HT1080 (cell line): ENCODE results near the gene RDH8. TPM values are rescaled to one million over a fixed set of nuclear protein-coding genes. Genes with fewer than 3 reads are reported as not detected.
"Not testable (repeated sequence)": the region's sequence is repeated elsewhere in the genome, so short reads cannot be mapped to it uniquely, and the experiment has no call there.

Experiments
- DNase-seq: peaks from one replicate; pipeline ENCODE4 v3.0.0-alpha.2; 2015; ENCODE audit warnings: low read depth
- total RNA-seq: library from RNA; depleted of rRNA; stranded (reverse); fragments of >200 nt; shearing (Covaris generic); gene quantifications from 2 replicates; pipeline ENCODE4 v1.2.3, GENCODE V29; 2014

The RDH8 gene
- total RNA-seq, 1 experiment from 2014 or later, result not detected

DNA sequence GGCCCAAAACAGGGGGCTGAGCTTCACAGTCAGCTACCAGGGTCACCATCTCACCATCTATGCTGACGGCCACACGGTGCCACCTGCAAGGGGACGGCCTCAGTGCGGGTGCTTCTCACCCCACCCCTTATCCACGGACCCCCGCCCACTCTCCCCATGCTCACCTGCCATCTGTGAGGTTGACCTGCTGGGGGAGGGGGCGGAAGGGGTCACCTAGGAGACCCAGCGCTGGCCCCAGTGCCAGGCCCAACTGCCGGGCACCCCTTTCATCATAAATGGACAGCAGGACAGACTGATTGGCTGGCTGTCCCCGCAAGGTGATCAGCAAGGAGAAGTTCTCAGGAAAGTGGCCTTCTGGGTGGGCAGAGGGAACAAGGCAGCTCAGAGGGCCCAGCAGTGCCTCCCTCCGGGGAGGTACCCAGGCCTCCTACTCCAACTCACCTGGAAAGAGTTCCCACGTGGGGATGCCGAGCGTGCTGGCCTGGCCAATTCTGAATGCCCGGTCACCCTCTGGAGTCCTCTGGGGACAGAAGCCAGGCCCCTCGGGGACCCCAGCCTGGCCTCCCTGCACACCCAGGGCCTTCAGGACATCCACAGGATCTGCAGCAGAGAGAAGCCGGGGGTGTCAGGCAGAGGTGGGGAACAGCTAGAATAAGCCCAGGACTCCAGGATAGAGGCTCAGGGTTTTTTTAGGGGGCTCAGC is 7.5 kb upstream of the RDH8 start:
- DNase-seq, result no peak

- DNase-seq, result no peak
Observed at GRCh38 chr19:10006335-10006708, 7.0 kb upstream of the RDH8 start.

- no peak for DNase-seq
Observed at GRCh38 chr19:10006752-10007323, 6.4 kb upstream of the RDH8 start.

DNA sequence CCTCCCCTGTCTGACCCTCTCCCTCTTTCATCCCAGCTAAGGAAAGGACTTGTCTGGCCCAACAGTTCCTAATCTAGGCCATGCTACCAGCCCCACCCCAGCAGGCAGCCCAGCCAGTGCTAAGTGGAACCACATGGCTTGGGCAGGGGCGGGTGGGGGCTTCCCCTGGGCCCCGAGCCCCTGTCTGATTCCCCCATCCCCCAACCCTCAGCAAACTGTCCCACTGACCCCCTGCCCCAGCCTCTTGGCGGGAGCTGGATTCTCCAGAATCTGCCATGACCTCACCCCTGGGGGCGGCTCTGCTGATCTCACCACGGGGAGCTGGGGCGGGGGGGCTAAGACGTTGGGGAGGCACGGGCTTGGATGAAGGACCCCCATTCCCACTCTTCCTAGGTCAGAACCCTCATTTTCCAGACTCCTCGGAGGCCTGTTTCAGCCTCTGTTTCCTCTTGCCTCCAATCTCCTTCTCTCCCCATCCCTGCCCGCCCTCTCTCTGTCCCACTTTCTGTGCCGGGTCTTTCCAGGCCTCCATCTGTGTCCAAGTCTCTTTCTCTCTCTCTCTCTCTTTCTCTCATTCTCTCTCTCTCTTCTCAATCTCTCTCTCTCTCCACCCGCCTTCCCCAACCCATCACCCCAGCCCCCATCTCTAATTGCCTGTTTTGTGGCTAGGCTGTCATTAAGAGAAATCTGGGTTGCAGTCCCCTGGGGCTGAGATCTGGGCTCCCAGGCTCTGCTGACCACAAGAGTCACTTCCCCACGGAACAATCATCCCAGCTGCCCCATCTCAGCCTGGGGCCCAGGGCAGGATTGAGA is 5.7 kb upstream of the RDH8 start:
- no peak for DNase-seq

DNA sequence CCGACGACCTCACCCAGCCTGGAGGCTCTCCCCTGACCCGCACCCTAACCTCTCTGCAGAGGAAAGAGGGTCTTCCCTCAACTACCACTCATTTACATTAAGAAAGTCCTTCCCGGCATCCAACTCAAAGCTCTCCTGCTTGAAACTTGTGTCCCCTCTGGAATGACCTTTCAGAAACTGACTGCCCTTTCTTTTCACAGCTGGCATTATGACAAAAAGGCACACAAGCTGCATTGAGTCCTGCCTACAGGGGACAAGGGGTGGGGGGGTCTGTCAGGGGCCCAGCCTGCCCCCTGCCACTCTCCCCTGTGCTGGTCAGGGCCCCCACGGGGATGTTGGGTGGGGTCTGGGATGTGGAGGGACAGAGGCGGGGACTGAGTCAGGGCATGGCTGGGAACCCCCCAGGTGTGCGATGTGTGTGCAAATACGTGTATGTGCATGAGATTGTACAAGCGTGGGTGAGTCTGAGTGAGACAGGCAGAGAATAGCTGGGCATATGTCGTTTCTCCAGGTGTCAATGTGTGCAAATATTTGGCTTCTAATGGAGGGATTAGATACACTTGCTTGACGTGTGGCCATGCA is 5.0 kb upstream of the RDH8 start:
- no peak for DNase-seq

- no peak for DNase-seq
Observed at GRCh38 chr19:10009714-10010224, 3.5 kb upstream of the RDH8 start.

DNA sequence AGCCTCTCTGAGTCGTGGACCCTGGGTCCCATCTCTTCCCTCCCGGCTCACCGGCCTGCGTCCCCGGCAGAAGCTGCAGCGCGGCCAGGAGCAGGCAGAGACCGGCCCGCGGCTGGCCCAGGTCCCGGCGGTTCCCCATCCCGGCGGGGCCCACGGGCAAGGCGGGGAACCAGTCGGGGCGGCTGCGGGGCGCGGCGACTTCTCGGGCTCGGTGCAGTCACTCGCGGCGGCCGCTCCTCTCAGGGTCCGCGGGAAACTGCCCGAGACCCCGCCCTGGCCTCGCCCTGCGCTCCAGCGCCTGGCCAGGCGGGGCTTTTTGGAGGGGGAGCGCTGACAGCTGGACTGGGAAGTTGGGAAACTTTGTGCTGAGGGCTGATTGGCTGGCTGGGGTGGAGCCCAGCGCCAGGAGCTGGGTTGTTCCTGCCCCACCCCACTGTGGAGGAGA is 3.0 kb upstream of the RDH8 start, which contains the start of gene COL5A3:
COL5A3 (minus strand) TSS at position 258 of the 445 bp plus-strand sequence; CDS start at position 139, 119 bp downstream.
- no peak for DNase-seq

GRCh38 chr19:10010939-10011338 is 2.3 kb upstream of the RDH8 start:
- DNase-seq, result no peak

DNA sequence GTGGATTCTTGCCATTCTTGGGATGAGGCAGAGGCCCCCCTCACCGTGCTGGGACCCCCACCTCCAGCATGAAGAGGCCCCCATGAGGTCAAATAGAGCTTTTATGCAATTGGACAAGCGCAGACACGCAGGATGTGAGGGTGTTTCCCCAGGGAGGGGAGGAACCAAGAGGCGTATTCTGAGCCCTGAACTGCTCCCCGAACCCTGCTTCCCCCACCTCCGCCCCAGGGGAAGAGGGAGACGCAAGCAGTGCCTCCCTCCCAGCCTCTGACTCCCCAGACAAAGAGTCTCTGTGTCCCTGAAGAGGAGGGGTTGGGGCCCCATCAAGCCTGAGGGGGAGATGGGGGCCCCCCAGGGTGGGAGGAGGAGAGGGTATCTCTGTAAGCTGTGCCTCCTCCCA is 1.3 kb upstream of the RDH8 start:
- DNase-seq, result no peak

GRCh38 chr19:10013834-10014618 is 743 bp downstream of the RDH8 start:
- DNase-seq, result no peak

DNA sequence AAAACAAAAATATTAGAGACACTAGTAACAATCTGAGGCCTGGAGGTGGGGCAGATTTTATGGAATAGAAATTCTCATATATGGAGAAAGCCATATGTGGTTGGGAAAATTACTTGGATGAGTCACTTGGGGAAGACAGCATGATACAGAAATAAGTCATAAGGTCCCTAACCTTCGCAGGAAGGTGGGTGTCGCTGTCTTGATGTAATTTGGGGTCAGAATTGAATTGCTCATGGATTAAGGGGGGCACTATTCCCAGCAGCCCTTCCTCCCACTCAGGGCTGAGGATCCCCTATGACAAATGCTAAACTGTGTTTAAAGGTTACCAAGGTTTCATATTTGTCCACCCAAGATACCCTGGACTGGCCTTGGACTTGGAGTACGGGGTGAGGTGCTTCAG is 5.0 kb downstream of the RDH8 start:
- peak; percentile 31 for DNase-seq

DNA sequence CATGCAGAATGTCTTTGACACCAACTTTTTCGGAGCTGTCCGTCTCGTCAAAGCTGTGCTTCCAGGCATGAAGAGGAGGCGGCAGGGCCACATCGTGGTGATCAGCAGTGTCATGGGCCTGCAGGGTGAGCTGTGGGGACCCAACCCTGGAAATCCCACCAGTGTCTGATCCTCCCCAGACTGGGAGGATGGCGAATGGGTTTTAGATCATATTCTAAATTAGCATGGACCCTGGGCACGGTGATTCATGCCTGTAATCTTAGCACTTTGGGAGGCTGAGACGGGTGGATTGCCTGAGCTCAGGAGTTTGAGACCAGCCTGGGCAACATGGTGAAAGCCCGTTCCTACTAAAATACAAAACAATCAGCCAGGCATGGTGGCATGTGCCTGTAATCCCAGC is 5.5 kb downstream of the RDH8 start:
- no peak for DNase-seq

- no peak for DNase-seq
Observed at GRCh38 chr19:10019246-10019645, 6.0 kb downstream of the RDH8 start.

DNA sequence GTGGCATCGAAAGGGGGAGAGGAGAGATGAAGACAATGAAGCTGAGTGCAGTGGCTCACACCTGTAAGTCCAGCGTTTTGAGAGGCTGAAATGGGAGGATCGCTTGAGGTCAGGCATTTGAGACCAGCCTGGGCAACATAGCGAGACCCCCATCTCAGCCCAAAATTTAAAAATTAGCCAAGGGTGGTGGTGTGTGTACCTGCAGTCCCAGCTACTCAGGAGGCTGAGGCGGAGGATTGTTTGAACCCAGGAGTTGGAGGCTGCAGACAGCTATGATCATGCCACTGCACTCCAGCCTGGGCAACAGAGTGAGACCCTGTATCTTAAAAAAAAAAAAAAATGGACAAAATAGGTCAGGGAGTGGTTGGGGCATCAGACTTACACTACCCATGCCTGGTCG is 7.6 kb downstream of the RDH8 start:
- no peak for DNase-seq

GRCh38 chr19:10021446-10021845 is 8.2 kb downstream of the RDH8 start:
- no peak for DNase-seq

GRCh38 chr19:10021863-10022262 is 8.6 kb downstream of the RDH8 start:
- no peak for DNase-seq

GRCh38 chr19:10023096-10023495 is 9.8 kb downstream of the RDH8 start:
- not testable (repeated sequence) for DNase-seq

- no peak for DNase-seq
Observed at GRCh38 chr19:10026744-10027143, 13.5 kb downstream of the RDH8 start.

- peak; percentile 89 for DNase-seq
Observed at GRCh38 chr19:10027158-10027997, 14.1 kb downstream of the RDH8 start.

DNA sequence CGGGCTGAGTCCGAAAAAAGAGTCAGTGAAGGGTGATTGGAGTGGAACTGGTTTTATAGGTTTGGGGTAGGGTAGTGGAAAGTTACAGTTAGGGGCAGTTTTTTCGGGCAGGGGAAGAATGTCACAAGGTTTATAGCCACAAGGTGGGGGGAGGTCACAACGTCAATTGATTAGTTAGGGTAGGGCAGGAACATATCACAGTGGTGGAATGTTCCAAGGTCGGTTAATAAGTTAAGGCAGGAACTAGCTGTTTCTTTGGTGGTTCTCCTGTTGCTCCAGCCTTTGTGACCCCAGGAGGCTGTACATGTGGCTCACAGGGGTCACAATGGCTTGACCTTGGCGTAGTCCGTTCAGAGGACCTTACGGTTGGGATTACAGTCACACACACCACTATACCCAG is 20.3 kb downstream of the RDH8 start:
- no peak for DNase-seq
